Measurements from ENCODE around the gene NRF1. TPM values are rescaled to one million over a fixed set of nuclear protein-coding genes. Genes with fewer than 3 reads are reported as not detected.

The NRF1 gene
- total and polyA plus RNA-seq, 10 of the 15 experiments (the other 5 are each of a cell fraction or from before 2014, with no cell fraction given): 3.5 to 23.1 (median 13.5) TPM

GRCh38 chr7:129610709-129611245 is 743 bp upstream of the NRF1 start (continued):
- TF ChIP-seq ZBTB4 (CRISPR knock-in tag; IDR thresholded peaks at IDR 0.05): no peak
- TF ChIP-seq ZBTB11 (CRISPR knock-in tag; IDR thresholded peaks at IDR 0.05): no peak
- TF ChIP-seq RBBP5 (conservative IDR thresholded peaks at IDR 0.05): no peak
- no peak for TF ChIP-seq TCF7 (IDR thresholded peaks at IDR 0.05; ENCODE audit: borderline replicate concordance)
- no peak for TF ChIP-seq HSF1 (IDR thresholded peaks at IDR 0.05; ENCODE audit: low read depth, low read length)
